Endodermal cell (in vitro differentiated cells): ENCODE measurements around the gene CD244. TPM values are rescaled to one million over a fixed set of nuclear protein-coding genes. Genes with fewer than 3 reads are reported as not detected.
"Not testable (repeated sequence)": the region's sequence is repeated elsewhere in the genome, so short reads cannot be mapped to it uniquely, and the experiment has no call there.

Experiments
- DNase-seq: peaks from one replicate; pipeline ENCODE4 v3.0.0-alpha.2; 2017
- H3K27ac ChIP-seq: 2 replicates; pipeline ENCODE4 v1.5.1; 2013; ENCODE audit warnings: mild to moderate bottlenecking, low read depth, low read length, moderate library complexity
- H3K27me3 ChIP-seq: 2 replicates; pipeline ENCODE4 v1.6.1; 2013; ENCODE audit warnings: mild to moderate bottlenecking, low read length, moderate library complexity; ENCODE audit not compliant: insufficient read depth, control insufficient read depth, poor library complexity, severe bottlenecking
- H3K36me3 ChIP-seq: 2 replicates; pipeline ENCODE4 v1.7.0; 2013; ENCODE audit warnings: mild to moderate bottlenecking, low read length, moderate library complexity; ENCODE audit not compliant: control insufficient read depth, insufficient read depth
- H3K4me1 ChIP-seq: one replicate; pipeline ENCODE4 v1.7.0; 2013; ENCODE audit warnings: low read length; ENCODE audit not compliant: control insufficient read depth, insufficient read depth
- H3K4me3 ChIP-seq: 2 replicates; pipeline ENCODE4 v1.5.1; 2013; ENCODE audit warnings: mild to moderate bottlenecking, low read length, moderate library complexity
- H3K9ac ChIP-seq: 2 replicates; pipeline ENCODE4 v1.6.1; 2013; ENCODE audit warnings: mild to moderate bottlenecking, low read length, moderate library complexity; ENCODE audit not compliant: poor library complexity, severe bottlenecking; ENCODE audit errors: extremely low read depth
- H3K9me3 ChIP-seq: 2 replicates; pipeline ENCODE4 v1.6.1; 2013; ENCODE audit warnings: mild to moderate bottlenecking, low read length, moderate library complexity; ENCODE audit not compliant: control insufficient read depth
- H3K27ac Mint-ChIP-seq: 2 replicates; pipeline ENCODE4 v1.8.0; 2020; ENCODE audit warnings: mixed read lengths
- H3K27me3 Mint-ChIP-seq: 2 replicates; pipeline ENCODE4 v1.8.0; 2021; ENCODE audit warnings: mild to moderate bottlenecking, mixed read lengths; ENCODE audit not compliant: insufficient read depth
- H3K36me3 Mint-ChIP-seq: 2 replicates; pipeline ENCODE4 v1.8.0; 2020; ENCODE audit warnings: low read depth, mixed read lengths
- H3K4me1 Mint-ChIP-seq: 2 replicates; pipeline ENCODE4 v1.8.0; 2020; ENCODE audit warnings: mixed read lengths
- H3K4me3 Mint-ChIP-seq: 2 replicates; pipeline ENCODE4 v1.8.0; 2020; ENCODE audit warnings: mild to moderate bottlenecking, moderate library complexity, mixed read lengths
- H3K9me3 Mint-ChIP-seq: 2 replicates; pipeline ENCODE4 v1.8.0; 2020; ENCODE audit warnings: mild to moderate bottlenecking, mixed read lengths
- WGBS, 2 experiments: methylation state at CpG; one replicate each; pipeline versions ENCODE4 v1.1.5 to v1.1.7; 2013; ENCODE audit warnings: missing lambda C conversion rate in 2 of 2, mixed read lengths in 1 of 2; ENCODE audit not compliant: insufficient coverage in 1 of 2, insufficient read length in 1 of 2; 5-methylcytosine and 5-hydroxymethylcytosine counted together
- total RNA-seq, 2 donors: library from RNA; stranded (reverse); fragmentation: NEBNext Ultra II Directional in 1 of 2; extraction: Animal tissue kit (Norgen Biotek cat#: 25700) in 1 of 2; gene quantifications; 2 replicates in 1 of 2; 3 replicates in 1 of 2; pipeline ENCODE4 v1.2.1, GENCODE V29; 2021
- TF ChIP-seq, protein P1 (sequence below): fragments of 200-600 bp; sonication (generic); conservative IDR thresholded peaks from 2 replicates; pipeline ENCODE4 v1.5.0; 2021; ENCODE audit warnings: antibody characterized with exemption, mild to moderate bottlenecking

The CD244 gene
- total RNA-seq, 2 donors from 2014 or later: 0.31 TPM; not detected in 1

DNA sequence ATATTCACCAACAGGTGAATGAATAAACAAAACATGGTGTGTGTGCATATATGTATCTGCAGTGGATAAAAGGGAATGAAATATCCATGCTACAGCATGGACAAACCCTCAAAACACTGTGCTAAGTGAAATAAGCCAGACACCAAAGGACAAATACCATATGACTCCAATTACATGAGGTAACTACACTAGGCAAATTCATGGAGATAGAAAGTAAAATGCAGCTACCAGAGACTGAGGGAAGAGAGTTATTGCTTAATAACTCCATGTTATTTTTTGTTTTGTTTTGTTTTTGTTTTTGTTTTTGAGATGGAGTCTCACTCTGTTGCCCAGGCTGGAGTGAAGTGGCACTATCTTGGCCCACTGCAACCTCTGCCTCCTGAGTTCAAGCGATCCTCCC lies 19.9 kb upstream of the CD244 start:
- WGBS, 2 experiments: 86 to 94% methylated on average over 1 of the region's 1 CpG
- no peaks in the 10 kb centered on the region for H3K36me3 ChIP-seq
- peaks cover 21% of the 10 kb centered on the region for H3K4me1 Mint-ChIP-seq

DNA sequence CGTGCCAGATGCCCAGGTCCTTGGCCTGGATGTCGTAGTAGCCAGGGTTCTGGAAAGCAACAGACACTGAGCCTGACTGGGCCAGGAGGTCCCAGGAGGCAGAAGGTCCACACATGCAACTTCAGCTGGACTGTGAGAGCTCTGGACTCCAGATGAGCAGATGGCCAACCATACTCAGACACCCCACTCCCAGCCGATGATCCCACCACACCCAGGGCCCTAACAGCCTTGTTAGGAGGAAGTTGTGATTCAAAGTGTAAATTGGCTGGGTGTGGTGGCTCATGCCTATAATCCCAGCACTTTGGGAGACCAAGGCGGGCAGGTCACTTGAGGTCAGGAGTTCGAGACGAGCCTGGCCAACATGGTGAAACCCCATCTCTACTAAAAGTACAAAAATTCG lies 18.6 kb upstream of the CD244 start:
- H3K4me1 Mint-ChIP-seq: peaks cover 21% of the 10 kb centered on the region
- not testable (repeated sequence) for H3K27me3 ChIP-seq, H3K4me3 Mint-ChIP-seq, H3K27ac ChIP-seq, H3K4me1 ChIP-seq, H3K36me3 ChIP-seq, DNase-seq, H3K9me3 Mint-ChIP-seq, H3K9me3 ChIP-seq, H3K27me3 Mint-ChIP-seq, H3K9ac ChIP-seq, H3K4me3 ChIP-seq, H3K36me3 Mint-ChIP-seq, H3K27ac Mint-ChIP-seq
- WGBS, 2 experiments: 95 to 98% methylated on average over 5 to 7 of the region's 7 CpGs

More for the DNA sequence above, 19.9 kb upstream of the CD244 start:
- H3K9me3 Mint-ChIP-seq: no peaks in the 10 kb centered on the region
- H3K27ac Mint-ChIP-seq: no peak overlapping the region
- Histone ChIP-seq H3K27ac (no peak overlapping the region), H3K9me3 (no peaks in the 10 kb centered on the region), H3K4me1 (no peaks in the 10 kb centered on the region), H3K9ac (no peak overlapping the region), H3K4me3 (no peak overlapping the region), H3K27me3 (no peaks in the 10 kb centered on the region)
- no peak for DNase-seq
- peaks cover 2% of the 10 kb centered on the region for H3K27me3 Mint-ChIP-seq
- H3K36me3 Mint-ChIP-seq: no peaks in the 10 kb centered on the region
- H3K4me3 Mint-ChIP-seq: no peak overlapping the region
- TF ChIP-seq, protein P1, sequence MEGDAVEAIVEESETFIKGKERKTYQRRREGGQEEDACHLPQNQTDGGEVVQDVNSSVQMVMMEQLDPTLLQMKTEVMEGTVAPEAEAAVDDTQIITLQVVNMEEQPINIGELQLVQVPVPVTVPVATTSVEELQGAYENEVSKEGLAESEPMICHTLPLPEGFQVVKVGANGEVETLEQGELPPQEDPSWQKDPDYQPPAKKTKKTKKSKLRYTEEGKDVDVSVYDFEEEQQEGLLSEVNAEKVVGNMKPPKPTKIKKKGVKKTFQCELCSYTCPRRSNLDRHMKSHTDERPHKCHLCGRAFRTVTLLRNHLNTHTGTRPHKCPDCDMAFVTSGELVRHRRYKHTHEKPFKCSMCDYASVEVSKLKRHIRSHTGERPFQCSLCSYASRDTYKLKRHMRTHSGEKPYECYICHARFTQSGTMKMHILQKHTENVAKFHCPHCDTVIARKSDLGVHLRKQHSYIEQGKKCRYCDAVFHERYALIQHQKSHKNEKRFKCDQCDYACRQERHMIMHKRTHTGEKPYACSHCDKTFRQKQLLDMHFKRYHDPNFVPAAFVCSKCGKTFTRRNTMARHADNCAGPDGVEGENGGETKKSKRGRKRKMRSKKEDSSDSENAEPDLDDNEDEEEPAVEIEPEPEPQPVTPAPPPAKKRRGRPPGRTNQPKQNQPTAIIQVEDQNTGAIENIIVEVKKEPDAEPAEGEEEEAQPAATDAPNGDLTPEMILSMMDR: no peak

DNA sequence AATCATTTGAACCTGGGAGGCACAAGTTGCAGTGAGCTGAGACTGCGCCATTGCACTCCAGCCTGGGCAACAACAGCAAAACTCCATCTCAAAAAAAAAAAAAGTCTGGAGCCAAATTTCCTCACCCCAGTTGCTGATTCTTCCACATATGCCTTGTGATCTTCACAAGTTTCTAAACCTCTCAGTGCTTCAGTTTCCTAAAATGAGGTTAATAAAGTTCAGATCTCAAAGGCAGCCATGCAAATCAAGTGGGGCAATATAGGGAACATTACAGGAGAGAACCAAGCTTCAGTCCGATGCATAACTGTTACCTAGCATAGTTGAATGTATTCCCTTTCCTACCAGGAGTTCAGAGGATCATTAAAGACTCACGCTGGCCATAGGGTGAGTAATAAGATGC lies 17.5 kb upstream of the CD244 start:
- H3K27me3 ChIP-seq: no peaks in the 10 kb centered on the region
- peaks cover 20% of the 10 kb centered on the region for H3K4me1 Mint-ChIP-seq
- TF ChIP-seq, protein P1: no peak
- peaks cover 2% of the 10 kb centered on the region for H3K27me3 Mint-ChIP-seq
- H3K27ac Mint-ChIP-seq: no peak overlapping the region
- H3K9me3 ChIP-seq: no peaks in the 10 kb centered on the region
- DNase-seq: no peak
- WGBS, 2 experiments: 92 to 100% methylated on average over 1 to 3 of the region's 3 CpGs
- no peaks in the 10 kb centered on the region for H3K9me3 Mint-ChIP-seq
- H3K4me3 Mint-ChIP-seq: no peak overlapping the region
- H3K9ac ChIP-seq: no peak overlapping the region
- H3K36me3 ChIP-seq: no peaks in the 10 kb centered on the region
- H3K36me3 Mint-ChIP-seq: no peaks in the 10 kb centered on the region
- no peaks in the 10 kb centered on the region for H3K4me1 ChIP-seq
- H3K27ac ChIP-seq: no peak overlapping the region
- no peak overlapping the region for H3K4me3 ChIP-seq

DNA sequence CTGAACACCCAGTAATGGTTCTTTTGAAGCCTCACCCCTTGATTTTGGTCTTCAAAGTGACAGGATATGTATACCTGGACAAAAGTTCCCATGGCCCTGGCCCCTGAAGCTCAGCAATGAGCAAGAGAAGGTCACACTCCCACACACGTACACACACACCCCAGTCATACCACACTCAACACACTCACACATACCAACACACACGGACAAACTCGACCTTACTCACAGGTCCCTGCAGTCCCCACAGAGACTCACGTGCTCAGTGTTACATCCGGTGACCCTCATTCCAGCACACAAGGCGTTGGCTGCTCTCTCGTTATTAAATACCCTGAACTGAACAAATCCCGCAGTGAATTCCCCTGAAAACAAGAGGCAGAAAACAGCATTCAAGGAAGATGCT lies 16.4 kb upstream of the CD244 start:
- Histone ChIP-seq H3K36me3 (no peaks in the 10 kb centered on the region), H3K9ac (no peak overlapping the region), H3K4me1 (no peaks in the 10 kb centered on the region), H3K27ac (no peak overlapping the region), H3K27me3 (no peaks in the 10 kb centered on the region), H3K4me3 (no peak overlapping the region), H3K9me3 (peaks cover 1% of the 10 kb centered on the region)
- TF ChIP-seq, protein P1: no peak
- Mint-ChIP-seq H3K4me3 (no peak overlapping the region), H3K4me1 (peaks cover 12% of the 10 kb centered on the region), H3K27ac (no peak overlapping the region), H3K9me3 (no peaks in the 10 kb centered on the region), H3K36me3 (no peaks in the 10 kb centered on the region), H3K27me3 (peaks cover 2% of the 10 kb centered on the region)
- WGBS, 2 experiments: 70 to 93% methylated on average over 5 to 8 of the region's 8 CpGs
- DNase-seq: no peak
